ENCODE data around the gene MOBP. TPM values are rescaled to one million over a fixed set of nuclear protein-coding genes. Genes with fewer than 3 reads are reported as not detected.

The MOBP gene
- total RNA-seq, 2 donors from 2014 or later: 0.34 TPM; not detected in 1

DNA sequence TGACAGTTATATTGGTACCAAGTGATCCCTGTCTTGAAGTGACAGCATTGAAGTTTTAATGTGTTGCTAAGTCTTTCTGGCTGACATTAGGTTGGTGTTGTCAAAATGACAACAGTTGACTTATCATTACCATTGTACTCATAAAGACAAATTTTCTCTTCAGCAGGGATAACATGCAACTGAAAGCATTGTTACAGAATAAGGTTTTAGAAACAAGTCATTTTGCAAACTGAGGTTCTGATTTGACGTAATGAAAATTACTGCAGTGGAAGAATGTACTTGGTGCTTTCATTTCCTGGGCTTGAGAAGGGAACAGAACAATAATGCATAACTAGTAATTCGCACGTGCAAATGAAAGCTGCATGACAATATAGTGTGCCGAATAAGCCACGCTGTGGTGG, 75.1 kb downstream of the MOBP start:
- no peak overlapping the region for H3K27ac Mint-ChIP-seq

GRCh38 chr3:39548282-39548681, 80.8 kb downstream of the MOBP start:
- ATAC-seq (replicated peaks in 1 of 2) (no peak), DNase-seq (no peak)
- H3K36me3 Mint-ChIP-seq (ENCODE audit: insufficient read depth in 2 of 2): peaks cover 3 to 4% of the 10 kb centered on the region in 2 donors
- peaks cover 2 to 8% of the 10 kb centered on the region in 2 donors for H3K9me3 Mint-ChIP-seq
- no peaks in the 10 kb centered on the region for H3K4me1 Mint-ChIP-seq (ENCODE audit: low read depth)
- no peak overlapping the region for H3K27ac Mint-ChIP-seq
- H3K27me3 Mint-ChIP-seq (ENCODE audit: low read depth): peaks cover 15% of the 10 kb centered on the region
- H3K4me3 Mint-ChIP-seq: no peak overlapping the region

More for the DNA sequence above, 75.1 kb downstream of the MOBP start:
- DNase-seq (peak in 1 of 2 donors; percentile 1), ATAC-seq (replicated peaks in 1 of 2) (peak; percentile 52 to 79)
- H3K9me3 Mint-ChIP-seq: no peaks in the 10 kb centered on the region
- H3K4me1 Mint-ChIP-seq (ENCODE audit: low read depth): no peaks in the 10 kb centered on the region
- no peaks in the 10 kb centered on the region for H3K36me3 Mint-ChIP-seq (ENCODE audit: insufficient read depth in 2 of 2)
- peak overlapping the region in 1 of 2 donors; percentile 14 for H3K4me3 Mint-ChIP-seq
- H3K27me3 Mint-ChIP-seq (ENCODE audit: low read depth): peaks cover 12% of the 10 kb centered on the region

DNA sequence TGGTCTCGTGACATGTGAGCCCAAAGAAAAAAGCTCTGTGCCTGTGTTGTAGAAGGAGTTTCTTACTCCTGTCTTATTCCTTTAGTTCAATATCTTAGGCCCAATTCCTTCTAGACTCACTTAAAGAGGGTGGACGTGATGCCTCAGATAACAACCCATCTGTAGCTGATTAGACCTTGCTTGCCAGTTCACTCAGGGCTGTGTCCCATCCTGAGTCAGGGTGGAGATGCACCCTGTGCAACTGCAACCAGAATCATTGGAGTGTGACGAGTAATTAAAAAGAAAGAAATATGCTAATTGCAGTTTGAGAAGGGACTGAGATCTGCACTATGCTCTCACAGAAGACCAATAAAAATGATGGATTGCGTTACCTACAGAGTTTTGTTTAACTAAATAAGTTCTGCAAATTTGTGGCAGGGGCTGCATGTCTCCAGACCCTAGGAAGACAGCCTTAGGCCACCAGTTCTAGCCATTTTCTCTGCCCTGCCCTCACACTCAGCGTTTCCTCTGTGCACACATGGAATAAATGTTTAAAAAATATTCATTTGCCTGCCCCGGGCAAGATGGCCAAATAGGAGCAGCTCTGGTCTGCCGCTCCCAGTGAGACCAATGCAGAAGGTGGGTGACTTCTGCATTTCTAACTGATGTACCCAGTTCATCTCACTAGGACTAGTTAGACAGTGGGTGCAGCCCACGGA, 83.0 kb downstream of the MOBP start:
- no peaks in the 10 kb centered on the region for H3K4me1 Mint-ChIP-seq (ENCODE audit: low read depth)
- peaks cover 6 to 17% of the 10 kb centered on the region in 2 donors for H3K9me3 Mint-ChIP-seq
- ATAC-seq (replicated peaks in 1 of 2) (no peak), DNase-seq (no peak)
- H3K4me3 Mint-ChIP-seq: no peak overlapping the region
- peaks cover 13% of the 10 kb centered on the region for H3K27me3 Mint-ChIP-seq (ENCODE audit: low read depth)
- peaks cover 4 to 5% of the 10 kb centered on the region in 2 donors for H3K36me3 Mint-ChIP-seq (ENCODE audit: insufficient read depth in 2 of 2)
- H3K27ac Mint-ChIP-seq: no peak overlapping the region

Other genes with a start within 250 kb of the MOBP start
- 1 to 10 TPM in 1 of 2 donors, under 1 TPM in 1; 0.79 to 2.7 TPM for gene CX3CR1, start 187.6 kb upstream of the MOBP start, total RNA-seq
- 1 to 10 TPM; 1.2 to 1.7 TPM for gene CCR8, start 138.0 kb upstream of the MOBP start, total RNA-seq
- 10 to 100 TPM; 37.5 to 39.7 TPM for gene SLC25A38, start 84.3 kb upstream of the MOBP start, total RNA-seq
- gene RPSA, start 61.0 kb upstream of the MOBP start, total RNA-seq: 1,000 to 10,000 TPM; 2,329 to 2,816 TPM

Measured in activated T-cell treated with anti-CD3 and anti-CD28 coated beads, Interleukin-2, amount 50 U/mL, for 72 hours (primary cell).